Body of pancreas (tissue), 4 donors: Measurements from ENCODE around the gene PLD6.

Source experiments
- POLR2A ChIP-seq, 3 donors: fragments of 450-650 bp; IDR thresholded peaks; one replicate each; pipeline ENCODE4 v1.6.1; 2016; ENCODE audit warnings: antibody characterized with exemption in 3 of 3, mild to moderate bottlenecking in 2 of 3
- TF ChIP-seq, protein P1 (sequence below), 7 experiments: fragments of 450-650 bp in 4 of 7; fragments of 200-600 bp in 3 of 7; sonication (generic) in 3 of 7; IDR thresholded peaks; one replicate each; pipeline ENCODE4 v1.5.1; 2016 to 2019; ENCODE audit warnings: antibody characterized with exemption in 7 of 7

DNA sequence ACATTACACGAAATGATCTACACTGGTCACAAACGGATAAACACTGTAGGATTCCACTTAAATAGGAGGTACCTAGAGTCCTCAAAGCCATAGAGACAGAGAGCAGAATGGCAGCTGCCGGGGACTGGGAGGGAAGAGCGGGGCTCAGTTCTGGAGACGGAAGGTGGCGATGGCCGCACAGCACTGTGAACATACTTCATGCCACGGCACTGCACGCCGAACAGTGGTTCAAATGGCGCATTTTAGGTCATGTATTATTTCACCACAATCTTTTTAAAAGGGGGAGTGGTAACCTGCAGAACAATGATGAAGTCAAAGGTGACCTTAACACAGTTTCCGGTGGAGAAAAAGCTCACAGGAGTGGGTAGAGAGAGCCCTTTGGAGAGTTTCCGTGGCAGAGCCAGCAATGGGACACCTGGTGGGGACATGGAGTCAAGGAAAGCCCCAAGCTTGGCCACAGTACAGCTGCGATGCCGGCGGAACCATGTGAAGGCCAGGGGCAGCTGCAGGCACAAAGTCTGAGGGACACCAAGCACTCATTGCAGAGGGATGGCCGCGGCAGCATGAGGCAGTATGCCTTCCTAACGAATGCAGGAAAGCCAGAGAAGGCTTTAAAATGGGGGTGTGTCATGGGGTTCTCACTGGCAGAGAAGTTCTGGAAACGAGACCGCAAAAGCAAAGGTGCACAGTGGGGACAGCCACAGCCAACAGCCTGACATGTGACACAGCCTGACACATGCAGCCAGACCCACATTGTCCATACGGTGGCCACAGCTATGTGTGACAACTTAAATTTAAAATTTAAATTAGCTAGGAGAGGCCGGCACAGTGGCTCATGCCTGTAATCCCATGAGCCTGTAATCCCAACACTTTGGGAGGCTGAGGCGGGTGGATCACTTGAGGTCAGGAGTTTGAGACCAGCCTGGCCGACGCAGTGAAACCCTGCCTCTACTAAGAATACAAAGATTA is 23.6 kb upstream of the PLD6 start:
- TF ChIP-seq, protein P1, sequence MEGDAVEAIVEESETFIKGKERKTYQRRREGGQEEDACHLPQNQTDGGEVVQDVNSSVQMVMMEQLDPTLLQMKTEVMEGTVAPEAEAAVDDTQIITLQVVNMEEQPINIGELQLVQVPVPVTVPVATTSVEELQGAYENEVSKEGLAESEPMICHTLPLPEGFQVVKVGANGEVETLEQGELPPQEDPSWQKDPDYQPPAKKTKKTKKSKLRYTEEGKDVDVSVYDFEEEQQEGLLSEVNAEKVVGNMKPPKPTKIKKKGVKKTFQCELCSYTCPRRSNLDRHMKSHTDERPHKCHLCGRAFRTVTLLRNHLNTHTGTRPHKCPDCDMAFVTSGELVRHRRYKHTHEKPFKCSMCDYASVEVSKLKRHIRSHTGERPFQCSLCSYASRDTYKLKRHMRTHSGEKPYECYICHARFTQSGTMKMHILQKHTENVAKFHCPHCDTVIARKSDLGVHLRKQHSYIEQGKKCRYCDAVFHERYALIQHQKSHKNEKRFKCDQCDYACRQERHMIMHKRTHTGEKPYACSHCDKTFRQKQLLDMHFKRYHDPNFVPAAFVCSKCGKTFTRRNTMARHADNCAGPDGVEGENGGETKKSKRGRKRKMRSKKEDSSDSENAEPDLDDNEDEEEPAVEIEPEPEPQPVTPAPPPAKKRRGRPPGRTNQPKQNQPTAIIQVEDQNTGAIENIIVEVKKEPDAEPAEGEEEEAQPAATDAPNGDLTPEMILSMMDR (IDR thresholded peaks at IDR 0.05), result no peak
- TF ChIP-seq POLR2A (IDR thresholded peaks at IDR 0.05), result no peak
